Measurements from ENCODE around the gene KCND1.

KCND1 gene

GRCh38 chrX:48913605-48914366, 57.9 kb downstream of the KCND1 start:
- TF ChIP-seq FOXK2 (IDR thresholded peaks at IDR 0.05) (no peak), L3MBTL2 (conservative IDR thresholded peaks at IDR 0.05) (no peak), FOXA1 (IDR thresholded peaks at IDR 0.05) (no peak)
- DNase-seq (ENCODE audit: extremely low spot score): no peak
- ChIA-PET CTCF (no interaction called here), POLR2A (no interaction called here)

- POLR2A ChIA-PET: interaction anchor here (0.6 to 2.6 kb wide), 7 partner anchors 8 to 174 kb away, joined by 3 to 26 read pairs (median 6); partner anchors contain the start of genes PQBP1 and TIMM17B
- CTCF ChIA-PET: no interaction called here
- peak; percentile 75 for DNase-seq (ENCODE audit: extremely low spot score)
- TF ChIP-seq ELF4 (IDR thresholded peaks at IDR 0.05) (peak; percentile 68), BHLHE40 (IDR thresholded peaks at IDR 0.05; ENCODE audit: borderline replicate concordance) (no peak), PKNOX1 (IDR thresholded peaks at IDR 0.05) (peak; percentile 36; the same call in 1 of the 2 replicates), FOXK2 (IDR thresholded peaks at IDR 0.05) (no peak), L3MBTL2 (conservative IDR thresholded peaks at IDR 0.05) (no peak; the same call in 1 of the 2 replicates), SP1 (IDR thresholded peaks at IDR 0.05) (no peak), NFRKB (IDR thresholded peaks at IDR 0.05) (no peak), ARNT (IDR thresholded peaks at IDR 0.05) (no peak), TARDBP (IDR thresholded peaks at IDR 0.05) (no peak), FOXA1 (IDR thresholded peaks at IDR 0.05) (no peak), LEF1 (IDR thresholded peaks at IDR 0.05; ENCODE audit: borderline replicate concordance) (no peak)
Measured at GRCh38 chrX:48911412-48912182, 60.0 kb downstream of the KCND1 start, which contains the start of gene SLC35A2. SLC35A2 (minus strand) TSS chrX:48911646; CDS start chrX:48911636, 10 bp downstream.
